Fibroblast of mammary gland (primary cell): ENCODE data around the gene RAMAC.
"Not testable (repeated sequence)": the region's sequence is repeated elsewhere in the genome, so short reads cannot be mapped to it uniquely, and the experiment has no call there.

Experiments used
- DNase-seq: peaks from one replicate; pipeline ENCODE4 v3.0.0-alpha.2; 2010; ENCODE audit warnings: low read depth
- H3K4me3 ChIP-seq: 2 replicates; pipeline ENCODE4 v1.5.1; 2011; ENCODE audit warnings: low read depth, mild to moderate bottlenecking, low read length, moderate library complexity; ENCODE audit not compliant: control insufficient read depth
- CTCF ChIP-seq: conservative IDR thresholded peaks from 2 replicates; pipeline ENCODE4 v1.5.1; 2011; ENCODE audit warnings: low read depth, low read length, inconsistent platforms; ENCODE audit not compliant: control insufficient read depth, insufficient read depth

The RAMAC gene

GRCh38 chr15:83012076-83012426, 26.0 kb downstream of the RAMAC start:
- peak; percentile 43 for DNase-seq
- peak overlapping the region; percentile 92 for H3K4me3 ChIP-seq
- TF ChIP-seq CTCF = no peak

- TF ChIP-seq CTCF = no peak
- no peak for DNase-seq
- no peak overlapping the region for H3K4me3 ChIP-seq
These were observed 26.6 kb downstream of the RAMAC start for GRCh38 chr15:83012636-83013035.

GRCh38 chr15:83014205-83014653, 28.2 kb downstream of the RAMAC start:
- no peak overlapping the region for H3K4me3 ChIP-seq
- DNase-seq = no peak
- no peak for TF ChIP-seq CTCF

- TF ChIP-seq CTCF = no peak
- no peak overlapping the region for H3K4me3 ChIP-seq
- no peak for DNase-seq
These were observed 29.4 kb downstream of the RAMAC start for GRCh38 chr15:83015361-83015760.

- no peak overlapping the region for H3K4me3 ChIP-seq
- TF ChIP-seq CTCF = no peak
- DNase-seq = no peak
These were observed 30.9 kb downstream of the RAMAC start for GRCh38 chr15:83016906-83017305.

GRCh38 chr15:83018436-83018835, 32.4 kb downstream of the RAMAC start:
- no peak for DNase-seq
- H3K4me3 ChIP-seq = no peak overlapping the region
- no peak for TF ChIP-seq CTCF

GRCh38 chr15:83030021-83030420, 44.0 kb downstream of the RAMAC start:
- no peak overlapping the region for H3K4me3 ChIP-seq
- no peak for DNase-seq
- no peak for TF ChIP-seq CTCF

GRCh38 chr15:83031234-83031633, 45.2 kb downstream of the RAMAC start:
- DNase-seq, H3K4me3 ChIP-seq: not testable (repeated sequence)
